Liver (tissue), 3 donors: ENCODE data around the gene SURF6.

Experiments used
- ATF3 ChIP-seq: IDR thresholded peaks from 2 replicates; pipeline ENCODE4 v1.6.1; 2016; ENCODE audit warnings: antibody characterized with exemption
- CTCF ChIP-seq: fragments of 150-350 bp; IDR thresholded peaks from 2 replicates; pipeline ENCODE4 v1.5.1; 2017; ENCODE audit warnings: improper control_type of control experiment, low read depth, low read length; ENCODE audit not compliant: missing input control
- FOXA1 ChIP-seq: IDR thresholded peaks from 2 replicates; pipeline ENCODE4 v1.6.1; 2016; ENCODE audit warnings: antibody characterized with exemption
- GABPA ChIP-seq, 2 donors: IDR thresholded peaks in 1 of 2; conservative IDR thresholded peaks in 1 of 2; 2 replicates each; pipeline ENCODE4 v1.6.1; 2016; ENCODE audit warnings: antibody characterized with exemption in 2 of 2, mild to moderate bottlenecking in 1 of 2, moderate library complexity in 1 of 2
- RAD21 ChIP-seq, 2 donors: IDR thresholded peaks; 2 replicates each; pipeline ENCODE4 v1.6.1; 2016; ENCODE audit warnings: antibody characterized with exemption in 2 of 2, mild to moderate bottlenecking in 2 of 2
- SP1 ChIP-seq: IDR thresholded peaks from 2 replicates; pipeline ENCODE4 v1.6.1; 2018; ENCODE audit warnings: antibody characterized with exemption, mild to moderate bottlenecking
- YY1 ChIP-seq: IDR thresholded peaks from 2 replicates; pipeline ENCODE4 v1.6.1; 2016; ENCODE audit warnings: antibody characterized with exemption, mild to moderate bottlenecking
- ZBTB33 ChIP-seq: IDR thresholded peaks from 2 replicates; pipeline ENCODE4 v1.6.1; 2016; ENCODE audit warnings: antibody characterized with exemption
- TF ChIP-seq, protein P1 (sequence below): IDR thresholded peaks from 2 replicates; pipeline ENCODE4 v1.6.1; 2016; ENCODE audit warnings: antibody characterized with exemption, mild to moderate bottlenecking
- donor health status: healthy.
- donor health status: healthy.

DNA sequence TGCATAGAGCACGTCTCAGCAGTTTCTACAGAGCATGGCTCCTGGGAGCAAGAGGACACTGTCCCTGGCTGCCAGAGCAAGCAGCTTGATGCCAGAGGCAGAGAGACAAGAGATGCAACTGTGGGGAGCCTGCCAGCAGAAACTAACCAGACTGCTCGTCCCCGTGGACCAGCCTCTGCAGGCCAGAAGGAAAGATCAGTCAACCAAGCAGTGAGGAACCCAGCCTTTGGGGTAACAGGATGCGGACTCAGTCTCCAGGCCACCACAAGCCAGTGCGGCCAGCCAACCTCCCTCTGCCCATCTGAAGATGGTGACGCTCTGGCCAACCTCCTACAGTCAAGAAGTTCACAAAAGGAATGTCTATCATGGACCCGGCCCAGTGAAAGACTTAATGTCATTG lies 36.2 kb upstream of the SURF6 start:
- TF ChIP-seq CTCF = no peak
- no peak for TF ChIP-seq RAD21 (IDR thresholded peaks at IDR 0.05)
- TF ChIP-seq ZBTB33 = no peak
- no peak for TF ChIP-seq YY1
- TF ChIP-seq, protein P1, sequence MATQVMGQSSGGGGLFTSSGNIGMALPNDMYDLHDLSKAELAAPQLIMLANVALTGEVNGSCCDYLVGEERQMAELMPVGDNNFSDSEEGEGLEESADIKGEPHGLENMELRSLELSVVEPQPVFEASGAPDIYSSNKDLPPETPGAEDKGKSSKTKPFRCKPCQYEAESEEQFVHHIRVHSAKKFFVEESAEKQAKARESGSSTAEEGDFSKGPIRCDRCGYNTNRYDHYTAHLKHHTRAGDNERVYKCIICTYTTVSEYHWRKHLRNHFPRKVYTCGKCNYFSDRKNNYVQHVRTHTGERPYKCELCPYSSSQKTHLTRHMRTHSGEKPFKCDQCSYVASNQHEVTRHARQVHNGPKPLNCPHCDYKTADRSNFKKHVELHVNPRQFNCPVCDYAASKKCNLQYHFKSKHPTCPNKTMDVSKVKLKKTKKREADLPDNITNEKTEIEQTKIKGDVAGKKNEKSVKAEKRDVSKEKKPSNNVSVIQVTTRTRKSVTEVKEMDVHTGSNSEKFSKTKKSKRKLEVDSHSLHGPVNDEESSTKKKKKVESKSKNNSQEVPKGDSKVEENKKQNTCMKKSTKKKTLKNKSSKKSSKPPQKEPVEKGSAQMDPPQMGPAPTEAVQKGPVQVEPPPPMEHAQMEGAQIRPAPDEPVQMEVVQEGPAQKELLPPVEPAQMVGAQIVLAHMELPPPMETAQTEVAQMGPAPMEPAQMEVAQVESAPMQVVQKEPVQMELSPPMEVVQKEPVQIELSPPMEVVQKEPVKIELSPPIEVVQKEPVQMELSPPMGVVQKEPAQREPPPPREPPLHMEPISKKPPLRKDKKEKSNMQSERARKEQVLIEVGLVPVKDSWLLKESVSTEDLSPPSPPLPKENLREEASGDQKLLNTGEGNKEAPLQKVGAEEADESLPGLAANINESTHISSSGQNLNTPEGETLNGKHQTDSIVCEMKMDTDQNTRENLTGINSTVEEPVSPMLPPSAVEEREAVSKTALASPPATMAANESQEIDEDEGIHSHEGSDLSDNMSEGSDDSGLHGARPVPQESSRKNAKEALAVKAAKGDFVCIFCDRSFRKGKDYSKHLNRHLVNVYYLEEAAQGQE = no peak
- TF ChIP-seq FOXA1 = no peak
- TF ChIP-seq GABPA (IDR thresholded peaks at IDR 0.05 in 1 of 2, conservative IDR thresholded peaks at IDR 0.05 in 1 of 2) = no peak
- no peak for TF ChIP-seq ATF3
- no peak for TF ChIP-seq SP1
